HepG2 (cell line): ENCODE results near the gene LYRM1. TPM values are rescaled to one million over a fixed set of nuclear protein-coding genes. Genes with fewer than 3 reads are reported as not detected.

ENCODE experiments used
- ATAC-seq: fragments of 200-7000 bp; cut with Tn5 transposase; 3 replicates; pipeline ENCODE4 v1.9.1; 2020; ENCODE audit warnings: mild to moderate bottlenecking, moderate library complexity
- BruUV-seq: library from RNA; stranded (reverse); fragments of 400-500 nt; replicated peaks from 2 replicates; lab custom pipeline; 2021; lab: Mats Ljungman, UMichigan
- CTCF ChIA-PET: fragments of 300-600 bp; formaldehyde crosslinking; extraction: SDS; loops from one replicate; lab custom pipeline; 2021; ENCODE audit warnings: low total read pairs, inconsistent platforms, low intra/inter-chr PET ratio; lab: Yijun Ruan, JAX
- POLR2A ChIA-PET: fragments of 350-600 bp; sonication (Branson Sonifier 250); formaldehyde crosslinking; loops from one replicate; lab custom pipeline; 2020; ENCODE audit warnings: antibody characterized with exemption, inconsistent platforms; lab: Yijun Ruan, JAX
- DNase-seq: peaks from one replicate; pipeline ENCODE4 v3.0.0-alpha.2; 2015; ENCODE audit warnings: low spot score
- FAIRE-seq: peaks from 3 replicates; lab custom pipeline; 2011; peaks lifted over from hg19 to GRCh38; lab: Jason Lieb, UNC
- H2AFZ ChIP-seq: one replicate; pipeline ENCODE4 v1.6.1; 2011; ENCODE audit warnings: low read length, inconsistent platforms
- H3K27ac ChIP-seq: fragments of 300-600 bp; 3 replicates; pipeline ENCODE4 v1.8.0; 2011; ENCODE audit warnings: mixed run types, mild to moderate bottlenecking, mixed read lengths, low read length, inconsistent platforms; ENCODE audit not compliant: insufficient read depth; ENCODE audit errors: extremely low read length
- H3K27me3 ChIP-seq, 2 experiments: fragments of 200-600 bp in 1 of 2; 2 replicates in 1 of 2; 3 replicates in 1 of 2; pipeline versions ENCODE4 v1.6.0 to v1.8.0; 2011; ENCODE audit warnings: low read length in 2 of 2, mild to moderate bottlenecking in 2 of 2, moderate library complexity in 2 of 2, inconsistent platforms in 1 of 2; ENCODE audit not compliant: insufficient read depth in 2 of 2, control insufficient read depth in 1 of 2
- H3K36me3 ChIP-seq, 2 experiments: fragments of 200-600 bp in 1 of 2; replicated peaks in 1 of 2; 2 replicates in 1 of 2; 3 replicates in 1 of 2; pipeline versions ENCODE4 v1.5.1 to v1.8.0; 2011; ENCODE audit warnings: low read length in 2 of 2, inconsistent platforms in 1 of 2; ENCODE audit not compliant: insufficient read depth in 2 of 2, control insufficient read depth in 1 of 2
- H3K4me1 ChIP-seq: 2 replicates; pipeline ENCODE4 v1.5.1; 2012; ENCODE audit warnings: low read length, inconsistent platforms; ENCODE audit not compliant: insufficient read depth
- H3K4me2 ChIP-seq: 2 replicates; pipeline ENCODE4 v1.6.0; 2011; ENCODE audit warnings: low read depth, low read length, inconsistent platforms
- H3K4me3 ChIP-seq, 3 experiments: fragments of 200-600 bp in 1 of 3; sonication (generic), shearing (Covaris generic) in 1 of 3; replicated peaks in 1 of 3; 2 replicates each; pipeline ENCODE4 v1.5.1; 2011 to 2016; ENCODE audit warnings: low read length in 3 of 3, inconsistent platforms in 2 of 3, low read depth in 2 of 3, mild to moderate bottlenecking in 2 of 3, control low read depth in 1 of 3, mixed read lengths in 1 of 3; ENCODE audit not compliant: insufficient read depth in 1 of 3
- H3K79me2 ChIP-seq: one replicate; pipeline ENCODE4 v1.6.1; 2011; ENCODE audit warnings: low read length, inconsistent platforms; ENCODE audit not compliant: insufficient read depth
- H3K9ac ChIP-seq: 2 replicates; pipeline ENCODE4 v1.6.0; 2011; ENCODE audit warnings: mild to moderate bottlenecking, low read depth, low read length, inconsistent platforms; ENCODE audit not compliant: insufficient read depth
- H3K9me3 ChIP-seq: 2 replicates; pipeline ENCODE4 v1.5.1; 2012; ENCODE audit warnings: mild to moderate bottlenecking, low read length
- H4K20me1 ChIP-seq: 2 replicates; pipeline ENCODE4 v1.6.0; 2011; ENCODE audit warnings: inconsistent platforms, mild to moderate bottlenecking, low read length, moderate library complexity; ENCODE audit not compliant: insufficient read depth
- CEBPB ChIP-seq: IDR thresholded peaks from 2 replicates; pipeline ENCODE4 v1.6.1; 2011; ENCODE audit warnings: low read depth, low read length, improper control_type of control experiment, borderline replicate concordance
- CEBPG ChIP-seq: IDR thresholded peaks from 2 replicates; pipeline ENCODE4 v1.6.1; 2016
- DPF2 ChIP-seq: sonication (generic); formaldehyde crosslinking; IDR thresholded peaks from 2 replicates; pipeline ENCODE4 v1.4.0; 2020; ENCODE audit warnings: mild to moderate bottlenecking, low read depth, missing genetic modification reagents, borderline replicate concordance
- ELF1 ChIP-seq: sonication (generic); formaldehyde crosslinking; IDR thresholded peaks from 2 replicates; pipeline ENCODE4 v1.4.0; 2020; ENCODE audit warnings: missing genetic modification reagents
- HDAC2 ChIP-seq: sonication (generic); formaldehyde crosslinking; IDR thresholded peaks from 2 replicates; pipeline ENCODE4 v1.4.0; 2020; ENCODE audit warnings: missing genetic modification reagents
- SMAD1 ChIP-seq: sonication (generic); formaldehyde crosslinking; IDR thresholded peaks from 2 replicates; pipeline ENCODE4 v1.4.0; 2020; ENCODE audit warnings: missing genetic modification reagents, low read depth, mild to moderate bottlenecking, borderline replicate concordance
- WGBS: methylation state at CpG from one replicate; pipeline ENCODE4 v1.1.6; 2017; ENCODE audit warnings: low lambda C conversion rate; 5-methylcytosine and 5-hydroxymethylcytosine counted together
- in situ Hi-C: cut with HindIII; loops from 2 replicates; pipeline ENCODE4 v1.10.0; 2017; ENCODE audit warnings: low pct_unique_long_range_greater_than_20kb; ENCODE audit not compliant: extremely low pct_ligation_motif_present
- intact Hi-C: fragments of 100-400 bp; cut with micrococcal nuclease; formaldehyde crosslinking; loops from one replicate; pipeline ENCODE4 v1.10.0; 2022; ENCODE audit not compliant: unreplicated experiment
- polyA plus RNA-seq, 8 experiments: library from polyadenylated mRNA; depleted of rRNA in 3 of 8; stranded (reverse) in 7 of 8; unstranded in 1 of 8; fragments of >200 nt; fragmentation: Illumina TruSeq in 4 of 8; extraction: Trizol in 4 of 8; gene quantifications; 2 replicates each; pipeline versions ENCODE4 v1.2.1 to v1.2.3, GENCODE V29; 2011 to 2016; ENCODE audit warnings: low read depth in 4 of 8, missing spikeins in 1 of 8, mixed read lengths in 1 of 8; ENCODE audit not compliant: insufficient read depth in 1 of 8
- total RNA-seq, 5 experiments: library from RNA; depleted of rRNA; stranded (reverse); fragments of >200 nt; fragmentation: Illumina TruSeq; extraction: Trizol; gene quantifications; 2 replicates each; pipeline ENCODE4 v1.2.3, GENCODE V29; 2016; ENCODE audit warnings: low read depth in 1 of 5

The LYRM1 gene
- total and polyA plus RNA-seq, 2 of the 13 experiments (the other 11 are each of a cell fraction or from before 2014, with no cell fraction given) = 59.2 to 82.6 TPM

DNA sequence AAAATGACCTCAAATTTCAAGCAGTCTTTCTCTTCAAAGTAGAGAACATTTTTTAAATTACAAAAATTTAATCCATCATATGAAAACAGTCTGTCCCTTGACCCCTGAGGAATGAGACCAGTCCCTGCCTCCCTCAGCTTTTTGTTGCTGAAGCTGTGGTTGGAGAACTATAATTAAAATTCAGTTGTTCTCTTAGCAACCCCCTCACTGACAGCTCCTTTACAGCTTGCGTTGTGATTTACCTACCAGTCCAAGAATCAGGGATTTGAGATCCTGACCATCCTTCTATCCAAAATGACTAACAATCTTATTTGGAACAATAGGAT is 29.8 kb downstream of the LYRM1 start (continued):
- TF ChIP-seq ELF1 = no peak
- TF ChIP-seq, all 625 proteins: peak for 0

DNA sequence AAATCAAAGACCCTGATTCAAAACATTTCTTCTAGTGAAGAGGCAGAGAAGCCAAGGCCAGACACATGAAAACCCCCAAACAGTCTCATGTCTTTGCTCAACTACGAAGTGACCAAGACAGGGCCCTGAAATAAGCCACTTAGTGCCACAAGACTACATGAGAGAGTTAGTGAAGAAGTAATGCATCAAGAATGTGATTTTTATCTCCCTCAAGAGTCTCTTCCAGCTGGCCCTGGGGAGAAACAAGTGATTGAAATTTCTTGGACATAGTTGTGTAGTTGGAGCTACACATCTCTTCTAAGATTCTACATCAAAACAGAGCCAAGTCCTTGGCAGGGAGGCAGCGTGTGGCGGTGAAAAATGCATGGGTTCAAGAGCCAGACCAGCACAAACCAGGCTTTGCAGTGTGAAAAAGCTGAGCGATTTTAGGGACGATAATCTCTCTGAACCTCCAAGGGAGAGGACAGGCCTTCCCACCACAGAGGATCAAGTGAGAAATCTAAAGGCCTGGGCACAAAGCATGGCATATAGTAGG is 30.6 kb downstream of the LYRM1 start:
- WGBS = 58% methylated on average over 5 of the region's 5 CpGs
- no peak for FAIRE-seq

DNA sequence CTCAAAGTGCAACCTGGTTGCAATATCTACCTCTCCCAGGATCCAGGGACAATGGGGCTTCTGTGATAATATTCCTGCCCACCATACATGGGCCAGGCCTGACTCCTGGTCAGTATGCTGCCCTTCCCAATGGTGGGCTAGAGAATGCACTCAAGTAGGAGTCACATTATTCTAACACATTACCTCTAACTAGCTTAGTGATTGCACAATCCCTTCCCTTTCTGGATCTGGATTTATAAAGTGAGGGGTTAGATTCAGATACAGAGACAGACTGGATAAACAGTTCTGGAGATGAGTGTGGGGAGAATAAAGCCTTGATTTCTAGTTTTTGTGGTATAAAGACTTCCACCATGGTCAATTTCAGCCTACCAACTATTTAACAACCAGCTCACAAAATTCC is 33.0 kb downstream of the LYRM1 start:
- ChIA-PET CTCF (no interaction called here), POLR2A (no interaction called here)
- in situ Hi-C loops = no loop called here

More for the DNA sequence above, 30.6 kb downstream of the LYRM1 start:
- in situ Hi-C loops = no loop called here
- no peaks in the 10 kb centered on the region for H4K20me1 ChIP-seq
- no peak for DNase-seq
- no peak for TF ChIP-seq HDAC2 (CRISPR knock-in tag)
- no peak for TF ChIP-seq SMAD1 (CRISPR knock-in tag)
- TF ChIP-seq, all 625 proteins: peak for 0
- no peaks in the 10 kb centered on the region for H3K79me2 ChIP-seq
- POLR2A ChIA-PET = no interaction called here
- no peak overlapping the region for H2AFZ ChIP-seq
- no peak overlapping the region for H3K4me2 ChIP-seq
- H3K9ac ChIP-seq = no peak overlapping the region
- no peak overlapping the region for H3K4me3 ChIP-seq
- BruUV-seq = no TSS peak
- H3K27ac ChIP-seq = no peak overlapping the region
- 0 out of 5 replicates have a peak, but pooled peaks cover 0 to 4% of the 10 kb centered on the region in 2 experiments for H3K27me3 ChIP-seq
- no peaks in the 10 kb centered on the region for H3K36me3 ChIP-seq
- CTCF ChIA-PET = no interaction called here
- no peak for ATAC-seq
- no peaks in the 10 kb centered on the region for H3K9me3 ChIP-seq
- H3K4me1 ChIP-seq = peaks cover 12% of the 10 kb centered on the region
- intact Hi-C loops = loop anchor here (1.0 kb wide), 1 partner anchor 32 kb away; no protein-coding TSS in a partner anchor

More for the DNA sequence above, 33.0 kb downstream of the LYRM1 start:
- intact Hi-C loops = no loop called here
- Histone ChIP-seq H3K4me2 (no peak overlapping the region), H3K36me3 (no peaks in the 10 kb centered on the region), H2AFZ (no peak overlapping the region), H3K9me3 (no peaks in the 10 kb centered on the region), H3K4me3 (no peak overlapping the region), H3K9ac (no peak overlapping the region), H3K4me1 (peaks cover 20% of the 10 kb centered on the region), H3K27ac (no peak overlapping the region), H4K20me1 (no peaks in the 10 kb centered on the region), H3K79me2 (no peaks in the 10 kb centered on the region), H3K27me3 (0 out of 5 replicates have a peak, but pooled peaks cover 0 to 4% of the 10 kb centered on the region in 2 experiments)
- no peak for ATAC-seq
- DNase-seq = no peak
- TF ChIP-seq CEBPB (peak; percentile 91), CEBPG (peak; percentile 69), DPF2 (CRISPR knock-in tag) (no peak)
- no peak for FAIRE-seq
- BruUV-seq = no TSS peak
